ENCODE results near the gene TVP23A.

- TF ChIP-seq CTCF (IDR thresholded peaks at IDR 0.05; ENCODE audit: low read length) (no peak), EZH2 (optimal IDR thresholded peaks at IDR 0.05; ENCODE audit: low read depth, low read length) (no peak)
Observed at GRCh38 chr16:10808850-10809249, 9.7 kb downstream of the TVP23A start.
